Psoas muscle (tissue), 8 donors: ENCODE results near the gene UNC5C. TPM values are rescaled to one million over a fixed set of nuclear protein-coding genes. Genes with fewer than 3 reads are reported as not detected.

Source experiments
- ATAC-seq, 4 donors: fragments of 200-7000 bp; cut with Tn5 transposase; one replicate each; pipeline ENCODE4 v1.9.1; 2020; ENCODE audit warnings: moderate library complexity in 3 of 4, mild to moderate bottlenecking in 2 of 4
- DNase-seq, 2 donors: peaks; one replicate each; pipeline ENCODE4 v3.0.0-alpha.2; 2020
- H3K27ac ChIP-seq: fragments of 200-600 bp; one replicate; pipeline ENCODE4 v1.8.0; 2022
- H3K27me3 ChIP-seq, 3 donors: fragments of 200-600 bp in 1 of 3; one replicate each; pipeline versions ENCODE4 v1.6.1 to v1.8.0; 2013 to 2022; ENCODE audit warnings: low read length in 2 of 3, mild to moderate bottlenecking in 2 of 3, moderate library complexity in 1 of 3; ENCODE audit not compliant: insufficient read depth in 3 of 3
- H3K36me3 ChIP-seq, 2 donors: fragments of 200-600 bp in 1 of 2; one replicate each; pipeline versions ENCODE4 v1.6.1 to v1.8.0; 2013 to 2022; ENCODE audit warnings: low read depth in 1 of 2, mild to moderate bottlenecking in 1 of 2, moderate library complexity in 1 of 2; ENCODE audit not compliant: insufficient read depth in 1 of 2
- H3K4me1 ChIP-seq: fragments of 200-600 bp; one replicate; pipeline ENCODE4 v1.8.0; 2022
- H3K4me3 ChIP-seq: fragments of 200-600 bp; one replicate; pipeline ENCODE4 v1.8.0; 2022; ENCODE audit warnings: mild to moderate bottlenecking
- H3K9me3 ChIP-seq: fragments of 200-600 bp; one replicate; pipeline ENCODE4 v1.8.0; 2022
- CTCF ChIP-seq: fragments of 200-600 bp; IDR thresholded peaks from one replicate; pipeline ENCODE4 v1.8.0; 2022; ENCODE audit warnings: antibody characterized with exemption
- WGBS, 3 donors: extraction: QIAGEN DNeasy Blood & Tissue Kit; methylation state at CpG; one replicate each; pipeline versions ENCODE4 v1.1.6 to v1.1.7; 2013; 5-methylcytosine and 5-hydroxymethylcytosine counted together
- intact Hi-C, 2 donors: fragments of 100-400 bp; cut with DNase I; formaldehyde crosslinking; loops; one replicate each; pipeline versions ENCODE4 v1.11.0 to v1.14.2; 2022
- polyA plus RNA-seq, 3 donors: library from polyadenylated mRNA; stranded (reverse); fragments of 200-250 nt; gene quantifications; one replicate each; pipeline ENCODE4 v1.2.3, GENCODE V29; 2013
- total RNA-seq, 4 donors: library from RNA; stranded (reverse); fragmentation: NEBNext Ultra II Directional in 2 of 4; extraction: Animal tissue kit (Norgen Biotek cat#: 25700) in 2 of 4; gene quantifications; one replicate each; pipeline versions ENCODE4 v1.2.1 to v1.2.4, GENCODE V29; 2021 to 2023
- donor health status: healthy with polysubstance abuse.
- donor health status: DM: no; HTN: no; CAD: no; lungs with moderate emphysema.
- donor health status: Bipolar disorder and iron deficiency.
- donor health status: healthy.
- donor health status: DM: yes; HTN: yes; CAD: no.
- donor health status: DM: no; HTN: no; CAD: no.
- donor health status: DM: no; HTN: no; CAD: no.
- donor health status: DM: yes; HTN: yes; CAD: no.

UNC5C gene
- total and polyA plus RNA-seq, 7 donors = 0.04 to 1.1 (median 0.19) TPM

DNA sequence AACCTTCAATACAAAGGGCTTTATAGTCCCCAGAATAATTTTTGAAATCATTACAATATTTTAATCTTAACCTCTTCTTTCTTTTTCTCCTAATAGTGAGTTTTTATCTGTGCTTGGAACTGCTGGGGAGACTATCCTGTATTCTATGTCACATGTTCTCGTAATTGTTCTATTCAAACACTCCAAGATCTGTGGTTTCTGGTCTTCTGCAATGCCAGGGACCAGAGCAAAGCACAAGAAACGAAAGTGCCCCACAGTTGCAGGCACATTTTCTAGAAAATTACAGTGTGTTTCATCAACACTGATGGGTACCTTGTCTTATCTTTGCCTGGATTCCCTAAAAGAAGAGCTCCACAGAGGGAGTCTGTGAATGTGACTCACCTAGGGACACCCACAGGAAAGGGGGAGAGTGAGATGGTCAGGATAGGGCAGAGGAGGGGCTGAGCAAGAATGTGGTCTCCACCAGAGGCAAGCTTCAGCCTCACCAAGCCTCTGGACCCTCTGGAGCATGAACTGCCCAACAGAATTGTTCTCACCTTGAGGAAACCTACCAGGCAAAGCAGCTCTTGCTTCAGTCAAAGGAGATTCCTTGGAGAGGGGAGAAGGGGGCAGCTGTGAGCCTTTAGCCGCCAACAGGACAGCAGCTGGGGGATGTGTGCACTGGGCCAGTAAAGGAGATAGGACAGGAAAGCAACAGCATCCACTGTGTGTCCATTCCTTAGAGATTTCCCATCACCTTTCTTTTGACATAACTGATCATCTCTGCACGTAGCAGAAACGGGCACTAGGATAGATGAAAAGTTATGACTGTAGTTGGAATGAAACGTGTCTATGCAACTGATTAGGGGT lies 25.9 kb downstream of the UNC5C start:
- Histone ChIP-seq H3K27ac (no peak overlapping the region), H3K27me3 (no peaks in the 10 kb centered on the region), H3K4me1 (no peaks in the 10 kb centered on the region), H3K4me3 (no peak overlapping the region), H3K36me3 (no peaks in the 10 kb centered on the region), H3K9me3 (no peaks in the 10 kb centered on the region)
- 83 to 90% (median 86%) methylated on average over 6 of the region's 6 CpGs for WGBS, 3 donors
- DNase-seq (no peak), ATAC-seq (no peak)
- no peak for TF ChIP-seq CTCF
- intact Hi-C loops = no loop called here

GRCh38 chr4:95517576-95518345 lies 31.0 kb downstream of the UNC5C start:
- ATAC-seq = no peak
- 35 to 42% (median 41%) methylated on average over 7 of the region's 7 CpGs for WGBS, 3 donors
- intact Hi-C loops = no loop called here
- Histone ChIP-seq H3K27me3 (no peaks in the 10 kb centered on the region), H3K36me3 (no peaks in the 10 kb centered on the region), H3K27ac (no peak overlapping the region), H3K9me3 (no peaks in the 10 kb centered on the region), H3K4me1 (no peaks in the 10 kb centered on the region), H3K4me3 (no peak overlapping the region)
- no peak for TF ChIP-seq CTCF
- DNase-seq = no peak

GRCh38 chr4:95516528-95517017 lies 32.2 kb downstream of the UNC5C start:
- TF ChIP-seq CTCF = no peak
- 54 to 61% (median 57%) methylated on average over 10 of the region's 10 CpGs for WGBS, 3 donors
- intact Hi-C loops = no loop called here
- Histone ChIP-seq H3K27ac (no peak overlapping the region), H3K4me1 (no peaks in the 10 kb centered on the region), H3K9me3 (no peaks in the 10 kb centered on the region), H3K27me3 (no peaks in the 10 kb centered on the region), H3K36me3 (no peaks in the 10 kb centered on the region), H3K4me3 (no peak overlapping the region)
- no peak for ATAC-seq
- no peak for DNase-seq

DNA sequence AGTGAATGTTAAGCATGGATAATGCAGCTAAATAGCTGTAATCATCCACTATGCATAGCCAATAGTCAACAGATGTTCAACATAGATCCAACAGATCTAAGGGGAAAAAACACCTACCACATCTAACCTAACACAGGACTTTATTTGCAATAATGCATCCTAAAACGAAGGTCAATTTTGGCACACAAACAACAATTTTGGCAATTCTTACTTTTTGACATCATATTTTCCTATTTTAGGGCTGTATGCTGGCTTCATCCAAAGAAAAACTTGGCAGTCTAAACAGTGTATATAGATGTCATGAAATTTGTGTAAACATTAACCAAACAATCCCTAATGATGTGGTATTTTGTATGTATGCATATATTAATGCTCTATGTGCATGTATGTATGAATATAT lies 33.2 kb downstream of the UNC5C start:
- no peaks in the 10 kb centered on the region for H3K4me1 ChIP-seq
- H3K36me3 ChIP-seq = no peaks in the 10 kb centered on the region
- DNase-seq = no peak
- no peak for TF ChIP-seq CTCF
- intact Hi-C loops = no loop called here
- no peak for ATAC-seq
- H3K27ac ChIP-seq = no peak overlapping the region
- no peaks in the 10 kb centered on the region for H3K27me3 ChIP-seq
- no peak overlapping the region for H3K4me3 ChIP-seq
- no peaks in the 10 kb centered on the region for H3K9me3 ChIP-seq
- WGBS, 3 donors = 6 to 32% (median 20%) methylated on average over 1 of the region's 1 CpG
